Measurements from ENCODE around the gene CTRB2. TPM values are rescaled to one million over a fixed set of nuclear protein-coding genes. Genes with fewer than 3 reads are reported as not detected.

CTRB2 gene
- total and polyA plus RNA-seq, 2 experiments from 2014 or later: 0.76 TPM; not detected in 1

DNA sequence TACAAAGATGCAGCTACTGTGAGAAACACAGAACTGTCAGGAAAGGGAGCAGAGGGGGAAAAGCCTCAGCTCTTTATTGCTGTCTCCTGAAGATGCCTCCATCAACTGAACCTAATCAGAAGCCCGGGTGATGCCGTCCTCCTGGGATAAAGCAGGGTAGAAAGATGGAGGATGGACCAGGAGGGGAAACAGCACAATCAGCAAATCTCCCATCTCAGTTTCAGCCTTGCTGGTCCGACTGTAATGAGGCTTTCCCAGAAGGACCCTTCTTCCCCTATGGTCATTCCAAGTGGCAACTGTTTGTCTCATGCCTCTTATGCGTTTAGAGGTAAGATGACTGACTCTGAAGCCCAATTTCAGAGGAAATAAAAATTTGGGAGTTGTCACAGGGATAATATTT, 34.4 kb downstream of the CTRB2 start:
- no peak for TF ChIP-seq CTCF (IDR thresholded peaks at IDR 0.05; ENCODE audit: low read depth, low read length)
- H3K9me3 ChIP-seq (ENCODE audit: low read depth): peaks cover 13% of the 10 kb centered on the region

GRCh38 chr16:75169899-75170405, 37.0 kb downstream of the CTRB2 start:
- Histone ChIP-seq H3K36me3 (peaks cover 42% of the 10 kb centered on the region), H3K4me3 (no peak overlapping the region), H3K4me1 (ENCODE audit: low read depth) (no peaks in the 10 kb centered on the region), H3K27ac (no peak overlapping the region), H3K27me3 (no peaks in the 10 kb centered on the region), H3K9me3 (ENCODE audit: low read depth) (peaks cover 13% of the 10 kb centered on the region)
- DNase-seq (ENCODE audit: low read depth in 1 of 2, low spot score in 1 of 2): no peak
- TF ChIP-seq CTCF (IDR thresholded peaks at IDR 0.05; ENCODE audit: low read depth, low read length): no peak

More for the DNA sequence above, 34.4 kb downstream of the CTRB2 start:
- H3K27ac ChIP-seq: no peak overlapping the region
- H3K36me3 ChIP-seq: peaks cover 36% of the 10 kb centered on the region
- no peak overlapping the region for H3K4me3 ChIP-seq
- no peaks in the 10 kb centered on the region for H3K27me3 ChIP-seq
- no peak for DNase-seq (ENCODE audit: low read depth in 1 of 2, low spot score in 1 of 2)
- no peaks in the 10 kb centered on the region for H3K4me1 ChIP-seq (ENCODE audit: low read depth)

GRCh38 chr16:75160386-75160785, 46.6 kb downstream of the CTRB2 start:
- DNase-seq (ENCODE audit: low read depth in 1 of 2, low spot score in 1 of 2): no peak
- Histone ChIP-seq H3K36me3 (no peaks in the 10 kb centered on the region), H3K9me3 (ENCODE audit: low read depth) (no peaks in the 10 kb centered on the region), H3K4me3 (no peak overlapping the region), H3K27me3 (no peaks in the 10 kb centered on the region), H3K4me1 (ENCODE audit: low read depth) (no peaks in the 10 kb centered on the region), H3K27ac (no peak overlapping the region)
- no peak for TF ChIP-seq CTCF (IDR thresholded peaks at IDR 0.05; ENCODE audit: low read depth, low read length)

Other genes starting within 250 kb of the CTRB2 start
- gene WDR59, start 222.0 kb downstream of the CTRB2 start, total RNA-seq: 26.9 and 51.1 TPM in 2 replicates
- gene WDR59, start 222.0 kb downstream of the CTRB2 start, polyA plus RNA-seq: 46.3 and 58.0 TPM in 2 replicates
- gene ZNRF1, start 208.1 kb downstream of the CTRB2 start, total RNA-seq: 43.2 and 58.7 TPM in 2 replicates
- 45.3 and 47.7 TPM in 2 replicates for gene ZNRF1, start 208.1 kb downstream of the CTRB2 start, polyA plus RNA-seq
- 7.6 and 12.2 TPM in 2 replicates for gene LDHD, start 90.4 kb downstream of the CTRB2 start, total RNA-seq
- 6.0 and 13.4 TPM in 2 replicates for gene LDHD, start 90.4 kb downstream of the CTRB2 start, polyA plus RNA-seq
- 10.5 and 11.5 TPM in 2 replicates for gene ZFP1, start 58.6 kb downstream of the CTRB2 start, total RNA-seq
- gene ZFP1, start 58.6 kb downstream of the CTRB2 start, polyA plus RNA-seq: 7.8 and 8.5 TPM in 2 replicates
- gene CTRB1, start 11.8 kb upstream of the CTRB2 start, total RNA-seq: not detected in 2 replicates
- gene CTRB1, start 11.8 kb upstream of the CTRB2 start, polyA plus RNA-seq: 0.22 and 1.1 TPM in 2 replicates
- 105 and 121 TPM in 2 replicates for gene BCAR1, start 44.5 kb upstream of the CTRB2 start, total RNA-seq
- 83.7 and 106 TPM in 2 replicates for gene BCAR1, start 44.5 kb upstream of the CTRB2 start, polyA plus RNA-seq
- 78.1 and 103 TPM in 2 replicates for gene CFDP1, start 226.3 kb upstream of the CTRB2 start, total RNA-seq
- 114 and 116 TPM in 2 replicates for gene CFDP1, start 226.3 kb upstream of the CTRB2 start, polyA plus RNA-seq